ENCODE measurements around the gene ADGRV1.
"Not testable (repeated sequence)": the region's sequence is repeated elsewhere in the genome, so short reads cannot be mapped to it uniquely, and the experiment has no call there.

ADGRV1 gene

DNA sequence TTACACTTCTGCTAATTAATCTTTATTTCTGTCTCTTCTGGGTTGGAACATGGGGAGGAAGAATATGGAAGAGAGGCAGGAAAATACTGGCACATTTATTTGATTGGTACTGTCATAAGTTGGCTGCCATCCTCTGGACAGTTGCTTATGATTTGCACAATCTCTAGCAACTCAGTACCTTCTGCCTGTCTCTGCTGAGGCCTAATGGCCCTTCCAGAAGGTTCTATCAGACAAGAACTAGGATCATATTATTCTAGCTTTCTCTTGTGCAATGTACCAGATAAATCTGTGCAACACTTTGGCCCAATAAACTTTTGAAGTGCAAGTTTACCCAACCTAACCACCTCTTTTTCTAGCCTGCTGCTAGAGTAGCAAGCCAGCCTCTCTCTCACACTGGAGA lies 489.5 kb downstream of the ADGRV1 start:
- no peak for DNase-seq

DNA sequence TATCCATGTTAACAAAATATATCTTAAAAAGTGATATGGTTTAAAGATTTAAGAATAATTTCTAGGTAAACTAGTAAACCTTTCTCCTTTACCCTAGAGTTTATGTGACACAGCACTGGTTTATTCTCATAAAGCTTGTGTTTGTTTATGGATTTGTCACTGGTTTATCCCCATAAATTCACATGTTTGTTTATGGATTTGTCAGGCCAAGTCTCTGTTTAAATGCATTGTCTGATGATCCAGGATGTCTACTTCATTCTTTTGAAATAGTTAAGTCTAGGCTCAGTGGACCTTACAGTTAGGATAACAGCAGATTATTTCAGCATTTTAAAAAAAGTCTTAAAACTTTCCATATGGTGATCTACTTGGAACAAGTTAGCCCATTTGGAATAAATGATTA lies 490.5 kb downstream of the ADGRV1 start:
- DNase-seq: no peak

DNA sequence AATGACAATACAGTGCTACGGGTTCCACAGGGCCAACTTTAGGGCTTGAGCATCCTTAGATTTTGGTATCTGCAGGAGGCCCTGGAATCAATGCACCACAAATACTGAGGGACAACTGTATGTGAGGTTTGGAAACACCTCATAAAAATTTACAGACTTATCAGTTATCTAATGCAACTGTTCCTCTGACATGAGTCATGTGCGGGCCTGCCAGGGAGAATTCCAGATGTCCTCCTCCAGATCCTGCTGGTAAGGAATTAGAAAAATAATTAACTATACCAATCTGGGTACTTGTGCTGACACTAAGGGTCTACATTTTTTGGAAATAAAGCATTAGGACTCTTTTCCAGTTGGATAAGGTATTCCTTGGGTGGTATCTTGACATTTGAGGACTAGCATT lies 491.2 kb downstream of the ADGRV1 start:
- DNase-seq: no peak

DNA sequence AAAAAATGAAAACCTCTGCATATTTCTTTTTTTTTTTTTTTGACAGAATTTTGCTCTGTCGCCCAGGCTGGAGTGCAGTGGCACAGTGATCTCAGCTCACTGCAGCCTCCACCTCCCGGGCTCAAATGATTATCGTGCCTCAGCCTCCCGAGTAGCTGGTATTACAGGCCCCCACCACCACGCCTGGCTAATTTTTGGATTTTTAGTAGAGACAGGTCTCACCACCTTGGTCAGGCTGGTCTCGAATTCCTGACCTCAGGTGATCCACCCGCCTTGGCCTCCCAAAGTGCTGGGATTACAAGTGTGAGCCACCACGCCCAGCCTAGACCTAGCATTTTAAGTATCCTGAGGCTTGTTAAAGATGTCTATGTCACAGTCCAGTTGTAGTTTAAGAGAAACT lies 493.8 kb downstream of the ADGRV1 start:
- DNase-seq: not testable (repeated sequence)

DNA sequence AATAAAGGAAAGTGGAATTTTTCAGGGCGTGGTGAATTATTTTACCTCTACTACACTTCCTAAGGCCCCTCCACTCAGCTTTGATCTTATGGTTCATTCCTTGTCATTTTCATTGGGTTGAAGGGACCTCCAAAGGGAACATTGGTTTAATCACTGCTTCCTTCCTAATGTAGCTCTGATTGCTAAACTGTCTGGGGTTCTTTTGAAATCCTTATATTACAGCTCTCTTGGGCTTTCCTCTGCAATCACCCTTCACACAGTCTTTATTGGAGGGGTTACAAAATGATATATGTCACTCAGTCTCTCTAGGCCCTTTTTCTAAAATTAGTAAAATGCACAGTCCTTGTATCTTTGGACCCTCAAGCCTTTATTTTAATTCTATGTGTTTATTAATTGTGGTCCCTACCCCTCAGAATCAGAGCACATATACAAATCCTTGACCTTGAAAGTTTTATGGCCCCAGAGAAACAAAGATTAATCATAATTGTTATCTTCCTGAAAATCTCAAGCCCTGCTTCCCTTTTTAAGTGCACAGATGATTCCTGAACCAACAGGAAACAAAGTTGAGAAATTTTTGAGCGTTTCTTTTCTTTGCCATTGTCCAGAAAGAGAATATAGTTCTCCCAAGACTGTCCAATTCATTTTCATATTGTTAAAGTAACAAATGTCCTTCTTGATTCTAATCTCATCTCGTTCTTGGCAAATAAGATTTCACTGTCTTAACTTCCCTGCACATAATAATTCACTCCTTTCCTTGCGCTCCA lies 494.6 kb downstream of the ADGRV1 start:
- no peak for DNase-seq

DNA sequence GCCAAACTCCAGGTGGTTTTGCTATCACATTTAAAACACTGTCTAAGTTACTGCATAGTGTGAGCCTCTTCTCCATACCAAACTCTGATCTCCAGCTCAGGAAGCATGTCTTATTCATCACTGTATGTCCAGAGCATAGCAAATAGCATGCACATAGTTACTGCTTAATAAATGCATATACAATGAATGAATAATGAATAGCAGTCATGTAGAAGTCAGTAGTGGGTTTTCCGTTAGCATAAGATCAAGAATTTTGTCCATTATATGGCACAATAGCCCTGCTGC lies 495.1 kb downstream of the ADGRV1 start:
- DNase-seq: no peak

DNA sequence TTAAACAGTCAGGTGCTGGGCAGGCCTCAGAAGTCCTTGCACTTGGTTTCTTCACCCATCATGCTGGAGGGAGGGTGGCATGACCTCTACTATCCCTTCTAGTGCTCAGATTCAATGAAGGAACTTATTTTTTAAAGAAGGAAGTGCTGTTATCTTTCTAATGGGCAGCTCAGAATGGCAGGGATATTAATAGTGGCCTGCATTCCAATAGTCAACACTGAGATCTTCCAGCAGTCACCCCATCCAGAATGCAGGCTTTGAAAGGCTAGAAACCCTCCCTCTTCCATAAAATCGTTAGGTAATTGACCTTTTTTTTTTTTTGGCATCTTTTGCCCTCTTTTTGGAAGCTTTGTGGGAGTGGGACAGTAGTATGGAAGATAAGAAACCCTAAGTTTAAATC lies 499.6 kb downstream of the ADGRV1 start:
- DNase-seq: no peak

DNA sequence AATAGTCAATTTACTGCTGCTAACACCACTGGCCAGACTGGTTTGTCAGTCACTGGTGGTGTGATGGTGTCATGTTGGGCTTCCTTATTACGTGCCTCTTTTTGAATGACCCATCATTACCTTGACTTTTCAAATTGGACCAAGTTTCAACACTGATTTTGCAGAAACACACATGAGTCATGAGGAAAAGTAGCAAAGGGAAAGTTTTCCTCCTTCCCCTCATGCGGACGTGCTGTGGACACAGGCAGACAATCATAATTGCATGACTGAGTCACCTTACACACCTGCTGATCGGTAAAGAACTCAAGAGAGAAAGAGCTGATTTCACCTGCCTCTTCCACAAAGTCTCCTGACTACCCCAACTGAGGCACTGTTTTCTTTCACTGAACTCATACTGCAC lies 500.0 kb downstream of the ADGRV1 start:
- no peak for DNase-seq

DNA sequence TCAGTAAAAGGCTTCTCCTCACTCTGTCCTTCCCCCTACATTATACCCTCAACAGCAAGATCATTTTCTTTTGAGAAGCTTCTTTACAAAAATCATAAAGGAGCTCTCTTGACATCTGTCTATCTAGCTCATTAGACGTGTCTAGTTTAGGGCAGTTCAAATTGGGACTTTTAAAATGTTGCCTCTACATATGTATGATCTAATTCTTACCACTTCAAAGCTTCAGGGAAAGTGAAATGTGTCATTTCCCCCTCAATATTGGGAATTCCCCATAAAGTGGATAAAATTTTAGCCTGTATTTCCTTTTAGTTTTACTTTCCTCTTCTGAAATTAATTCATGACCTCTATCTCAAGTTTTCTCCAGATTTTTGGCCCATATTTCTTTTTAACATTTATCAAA lies 500.8 kb downstream of the ADGRV1 start:
- DNase-seq: no peak

DNA sequence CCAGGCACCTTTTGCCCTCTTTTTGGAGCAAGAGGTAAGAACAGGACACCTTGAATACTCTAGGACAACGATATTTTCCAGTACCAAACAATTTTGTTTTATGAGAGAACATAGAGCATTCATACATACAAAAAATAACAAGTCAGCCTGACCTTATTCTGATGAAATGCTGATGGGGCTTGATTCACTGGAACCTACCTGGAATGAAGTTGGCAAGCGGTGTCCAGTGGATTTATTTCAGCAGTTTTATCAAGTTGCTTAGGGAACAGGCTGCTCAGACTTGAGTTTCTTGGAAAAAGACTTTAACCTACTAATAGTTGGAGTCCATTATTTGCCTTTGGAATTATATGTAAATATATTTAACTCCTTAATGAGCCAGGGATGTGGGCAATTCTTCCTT lies 502.5 kb downstream of the ADGRV1 start:
- no peak for DNase-seq

DNA sequence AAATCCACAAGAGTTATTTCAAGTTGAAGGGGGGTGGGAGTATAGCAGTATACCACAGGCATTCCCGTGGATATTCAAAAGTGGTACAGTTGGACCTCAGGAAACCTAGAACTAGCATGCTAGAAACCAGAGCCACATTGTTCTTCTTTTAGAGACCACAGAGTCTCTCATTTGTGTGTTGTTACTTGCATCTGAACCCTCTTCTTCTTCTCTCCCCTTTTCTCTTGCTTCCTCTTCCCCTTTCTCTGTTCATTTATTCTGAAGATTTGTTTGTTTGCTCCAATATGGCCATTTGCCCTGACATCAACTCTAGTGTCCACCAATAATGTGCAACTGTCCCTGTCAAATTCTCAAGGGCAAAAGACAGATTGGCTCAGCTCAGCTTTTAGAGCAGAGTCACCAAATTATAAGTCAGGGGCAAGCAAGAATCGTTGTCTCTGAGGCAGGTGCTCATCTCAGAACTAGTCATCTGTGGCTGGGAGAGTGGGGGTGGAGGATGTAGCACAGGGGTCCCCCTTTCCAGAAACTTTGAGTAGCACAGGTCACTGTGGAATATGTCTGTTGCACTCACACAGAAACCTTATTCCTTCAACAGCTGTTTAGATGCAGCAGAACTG lies 503.5 kb downstream of the ADGRV1 start:
- no peak for DNase-seq

DNA sequence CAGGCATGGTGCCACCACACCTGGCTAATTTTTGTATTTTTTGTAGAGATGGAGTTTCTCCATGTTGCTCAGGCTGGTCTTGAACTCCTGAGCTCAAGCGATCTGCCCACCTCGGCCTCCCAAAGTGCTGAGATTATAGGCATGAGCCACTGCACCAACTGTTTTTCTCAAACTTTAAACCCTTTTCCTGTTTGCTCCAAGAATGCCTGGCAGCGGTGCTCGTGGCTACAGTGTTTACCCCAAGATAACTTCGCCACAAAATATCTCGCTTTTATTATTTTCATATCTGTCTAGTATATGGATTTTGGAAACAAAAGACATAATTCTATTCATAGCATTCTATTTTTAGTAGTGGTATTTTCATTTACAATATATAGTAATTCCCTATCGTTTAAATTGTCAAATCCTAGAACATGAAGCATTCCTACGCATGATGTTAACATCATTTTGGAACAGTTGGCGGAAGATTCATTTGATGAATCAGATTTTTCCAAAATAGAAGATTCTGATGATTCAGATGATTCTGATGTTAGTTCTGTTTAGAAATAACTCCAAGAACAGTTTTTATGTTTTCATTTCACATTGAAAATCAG lies 504.6 kb downstream of the ADGRV1 start:
- not testable (repeated sequence) for DNase-seq

DNA sequence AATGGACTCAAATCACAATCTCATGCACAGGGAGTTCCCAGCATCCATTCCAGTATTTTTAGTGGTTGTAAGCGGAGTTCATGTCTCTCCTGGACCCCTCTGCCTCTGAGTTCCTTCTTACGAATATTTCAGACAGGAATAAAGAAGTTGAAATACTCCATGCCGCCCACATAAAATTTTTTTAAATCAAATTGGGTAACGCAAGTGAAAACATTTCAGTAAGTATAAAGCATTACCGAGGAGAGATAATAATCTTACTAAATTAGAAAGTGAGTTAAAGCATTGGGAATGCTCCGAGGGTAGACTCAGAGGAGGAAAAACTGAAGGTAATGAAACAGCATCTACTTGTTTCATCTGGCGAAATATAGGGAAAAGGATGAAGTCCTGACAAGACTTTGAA lies 506.9 kb downstream of the ADGRV1 start:
- no peak for DNase-seq

DNA sequence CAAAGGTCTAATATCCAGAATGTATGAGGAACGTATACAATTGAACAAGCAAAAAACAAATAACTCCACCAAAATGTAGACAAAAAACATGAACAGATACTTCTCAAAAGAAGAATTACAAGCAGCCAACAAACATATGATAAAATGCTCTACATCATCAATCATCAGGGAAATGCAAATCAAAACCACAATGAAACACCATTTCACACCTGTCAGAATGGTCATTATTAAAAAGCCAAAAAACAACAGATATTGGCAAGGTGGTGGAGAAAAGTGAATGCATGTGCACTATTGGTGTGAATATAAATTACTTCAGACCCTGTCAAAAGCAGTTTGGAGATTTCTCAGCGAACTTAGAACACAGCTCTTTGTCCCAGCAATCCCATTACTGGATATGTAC lies 510.8 kb downstream of the ADGRV1 start:
- no peak for DNase-seq

DNA sequence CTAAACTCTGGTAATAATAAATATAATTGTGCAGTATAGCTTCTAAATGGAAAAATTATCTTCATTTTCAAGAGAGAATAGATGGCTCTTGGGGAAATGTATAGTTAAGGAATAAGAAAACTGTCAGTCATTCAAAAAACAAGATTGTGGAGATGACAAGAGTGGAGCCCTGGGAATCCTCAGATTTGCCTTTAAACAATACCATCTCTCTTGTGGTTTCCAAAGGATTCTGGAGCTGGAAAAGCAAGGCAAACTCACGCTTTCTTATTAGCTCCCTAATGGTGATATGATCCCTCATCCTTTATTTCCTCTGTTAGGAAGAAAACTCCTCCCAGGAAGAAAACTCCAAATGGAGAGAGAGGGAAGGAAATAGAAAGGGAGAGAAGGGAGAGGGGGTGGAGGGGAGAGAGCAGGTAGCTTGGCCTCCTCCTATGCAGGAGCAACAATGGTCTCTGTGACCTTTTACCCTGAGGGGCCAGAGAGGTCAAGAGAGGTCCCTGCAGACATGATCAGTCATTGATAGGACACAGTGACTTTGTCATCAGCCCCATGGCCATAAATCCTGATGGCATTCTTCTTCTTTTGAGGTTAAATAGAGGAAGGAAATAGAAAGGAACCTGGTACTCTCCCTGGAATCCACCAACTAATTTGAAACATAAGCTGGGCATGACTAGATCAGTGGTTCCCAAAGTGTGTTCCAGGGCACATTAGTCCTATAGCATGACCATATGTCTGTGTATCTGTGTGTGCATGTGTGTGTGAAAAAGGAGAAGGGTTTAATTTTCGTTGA lies 512.4 kb downstream of the ADGRV1 start:
- DNase-seq: no peak

DNA sequence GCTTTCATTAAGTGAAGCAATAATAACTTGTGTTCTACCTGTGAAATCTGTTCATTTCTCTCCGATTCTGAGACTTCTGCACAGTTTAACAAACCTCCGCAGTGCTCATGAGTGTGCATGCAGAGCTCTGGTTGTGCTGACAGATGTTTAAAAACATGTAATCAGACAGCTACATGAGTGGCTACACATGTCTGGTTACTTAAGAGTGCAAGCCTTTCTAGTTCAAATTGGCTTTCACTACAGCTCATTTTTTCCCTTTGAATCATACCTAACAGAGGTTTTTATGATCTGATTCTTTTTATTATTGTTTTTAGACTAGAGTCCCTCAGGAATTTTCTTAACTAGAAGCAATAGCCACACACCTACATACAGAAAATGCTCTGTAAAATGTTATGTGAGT lies 514.3 kb downstream of the ADGRV1 start:
- no peak for DNase-seq

DNA sequence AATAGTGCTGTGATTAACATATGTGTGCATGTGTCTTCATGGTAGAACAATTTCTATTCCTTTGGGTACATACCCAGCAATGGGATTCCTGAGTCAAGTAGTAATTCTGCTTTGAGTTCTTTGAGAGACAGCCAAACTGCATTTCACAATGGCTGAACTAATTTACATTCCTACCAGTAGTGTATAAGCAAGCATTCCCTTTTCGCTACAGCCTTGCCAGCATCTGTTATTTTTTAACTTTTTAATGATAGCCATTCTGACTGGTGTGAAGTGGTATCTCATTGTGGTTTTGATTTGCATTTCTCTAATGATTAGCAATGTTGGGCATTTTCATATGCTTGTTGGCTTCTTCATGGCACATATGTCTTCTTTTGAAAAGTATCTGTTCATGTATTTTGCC lies 516.0 kb downstream of the ADGRV1 start:
- no peak for DNase-seq

DNA sequence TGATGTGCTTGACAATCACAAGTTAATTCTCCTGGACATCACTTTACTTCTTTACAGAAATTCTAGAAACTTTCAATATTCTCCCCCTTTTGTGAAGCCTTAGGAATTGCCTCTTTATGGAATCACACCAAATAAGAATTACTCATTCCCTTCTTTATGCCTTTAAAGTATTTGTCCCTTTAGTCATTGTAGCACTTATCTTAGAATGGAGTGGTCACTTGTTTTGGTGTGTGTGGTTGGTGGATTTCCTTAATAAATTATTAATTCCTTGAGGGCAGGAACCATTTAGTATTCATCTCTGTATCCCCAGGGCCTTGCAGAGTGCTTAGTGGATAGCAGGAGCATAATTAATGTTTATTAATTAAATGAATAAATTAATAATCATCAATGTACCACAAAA lies 517.5 kb downstream of the ADGRV1 start:
- DNase-seq: no peak

DNA sequence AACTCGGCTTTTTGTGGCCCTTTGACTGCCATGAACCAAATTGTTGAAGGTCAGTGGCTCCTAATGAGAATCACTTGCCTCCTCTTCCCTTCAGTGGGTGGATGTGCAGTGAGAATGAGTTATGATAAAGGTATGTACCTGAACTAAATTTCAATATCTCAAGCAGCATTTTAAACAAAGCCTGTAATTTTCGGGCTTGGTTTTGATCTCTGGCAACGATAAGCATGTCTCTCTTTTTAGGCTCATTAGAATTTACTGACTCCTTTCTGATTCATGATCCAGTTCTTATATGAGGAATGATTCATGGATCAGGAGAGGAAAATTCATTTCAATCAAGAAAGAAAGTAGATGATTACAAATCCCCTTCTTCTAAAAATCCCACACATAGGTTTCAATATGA lies 519.0 kb downstream of the ADGRV1 start:
- no peak for DNase-seq

DNA sequence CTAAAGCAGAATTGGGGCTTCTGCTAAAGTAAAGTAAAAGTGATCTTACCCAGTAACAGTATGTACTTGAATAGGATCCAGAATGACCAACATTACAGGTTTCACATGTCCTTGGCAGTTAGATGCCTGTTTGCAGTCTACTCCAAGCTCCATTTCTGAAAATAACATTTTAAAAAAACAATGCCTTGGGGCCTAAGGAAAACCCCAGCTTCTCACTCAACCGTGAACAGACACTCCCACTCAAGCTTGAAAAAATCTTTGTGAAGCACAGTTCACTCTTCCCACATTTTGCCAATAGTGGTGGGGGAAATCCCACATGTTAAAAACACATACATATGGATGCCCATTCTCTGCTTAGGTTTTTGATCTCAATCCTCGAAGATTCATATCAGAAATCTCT lies 520.4 kb downstream of the ADGRV1 start:
- no peak for DNase-seq

DNA sequence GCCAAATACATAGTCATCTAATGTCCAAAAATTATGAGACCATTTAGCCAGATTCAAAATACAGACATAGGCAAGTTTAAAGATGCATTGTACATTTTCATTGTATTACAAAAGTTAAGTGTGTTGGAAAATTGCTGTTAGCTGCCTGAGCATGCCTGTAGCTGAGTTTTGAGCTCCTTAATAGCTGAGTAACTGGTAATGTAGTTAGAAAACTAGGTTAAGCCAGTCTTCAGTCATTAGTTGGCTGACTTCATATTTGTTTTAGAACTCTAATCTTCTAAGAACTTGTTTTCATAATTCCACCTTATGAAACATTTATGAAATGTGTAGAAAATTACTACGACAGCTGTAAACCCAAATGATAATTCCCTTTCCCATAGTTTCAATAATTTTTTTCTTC lies 531.2 kb downstream of the ADGRV1 start:
- no peak for DNase-seq

DNA sequence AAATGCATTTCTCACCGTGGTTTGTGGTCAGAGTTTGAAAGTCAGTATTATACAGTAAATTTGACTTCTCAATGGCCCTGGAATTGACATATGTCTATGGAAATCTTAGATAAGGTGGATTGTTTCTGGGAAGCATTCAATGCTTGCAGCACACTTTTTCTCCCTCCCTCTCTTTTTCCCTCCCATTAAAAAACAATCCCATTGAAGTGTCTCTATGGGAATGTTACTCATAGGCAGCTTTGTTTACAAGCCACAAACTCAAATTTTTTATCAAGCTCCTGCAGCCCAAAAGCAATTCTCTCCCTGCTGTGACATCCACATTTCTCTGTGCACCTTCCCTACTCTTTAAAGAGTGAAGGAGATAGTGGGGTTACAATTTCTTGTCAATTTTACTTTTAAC lies 532.4 kb downstream of the ADGRV1 start:
- no peak for DNase-seq

DNA sequence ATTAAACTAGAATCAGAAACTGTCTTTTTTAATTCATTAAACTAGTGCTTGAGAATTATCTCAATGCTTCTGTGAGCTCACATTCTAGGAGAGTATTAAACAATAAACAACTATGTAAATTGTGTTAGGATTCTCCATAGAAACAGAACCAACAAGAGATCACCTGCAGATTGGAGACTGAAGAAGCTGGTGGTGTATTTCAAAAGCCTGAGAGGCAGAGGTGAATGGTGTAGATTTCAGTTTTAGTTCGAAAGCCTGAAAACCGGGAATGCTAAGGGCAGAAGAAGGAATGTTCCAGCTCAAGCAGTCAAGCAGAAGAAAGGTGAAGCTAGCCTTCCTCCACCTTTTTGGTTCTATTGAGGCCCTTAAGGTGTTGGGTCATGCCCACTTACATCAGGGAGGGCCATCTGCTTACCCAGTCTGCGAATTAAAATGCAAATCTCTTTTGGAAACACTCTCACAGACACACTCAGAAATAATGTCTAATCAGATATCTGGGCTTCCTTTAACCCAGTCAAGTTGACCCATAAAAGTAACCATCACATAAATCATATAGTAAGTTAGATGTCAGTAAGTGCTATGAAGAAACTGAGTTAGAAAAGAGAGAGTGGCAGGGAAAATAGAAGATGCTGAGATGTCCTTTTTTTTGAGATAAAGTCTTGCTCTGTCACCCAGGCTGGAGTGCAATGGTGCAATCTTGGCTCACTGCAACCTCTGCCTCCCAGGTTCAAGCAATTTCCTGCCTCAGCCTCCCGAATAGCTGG lies 533.1 kb downstream of the ADGRV1 start:
- no peak for DNase-seq
